ENCODE data around the gene KMT2C.

DNA sequence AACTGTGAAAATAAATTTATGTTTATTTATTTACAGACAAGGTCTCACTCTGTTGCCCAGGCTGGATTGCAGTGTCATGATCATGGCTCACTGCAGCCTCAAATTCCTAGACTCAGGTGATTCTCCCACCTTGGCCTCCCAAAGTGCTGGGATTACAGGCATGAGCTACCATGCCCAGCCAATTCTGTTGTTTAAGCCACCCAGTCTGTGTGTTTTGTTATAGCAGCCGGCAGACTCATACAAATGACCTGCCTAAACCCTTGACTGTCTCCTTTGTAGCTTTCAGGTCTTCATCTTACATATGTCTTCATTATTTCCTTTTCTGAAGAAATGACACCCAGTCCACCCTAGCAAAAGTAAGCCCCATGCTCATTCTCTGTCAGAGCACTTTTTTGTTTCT, 43.8 kb upstream of the KMT2C start:
- TF ChIP-seq, protein P1, sequence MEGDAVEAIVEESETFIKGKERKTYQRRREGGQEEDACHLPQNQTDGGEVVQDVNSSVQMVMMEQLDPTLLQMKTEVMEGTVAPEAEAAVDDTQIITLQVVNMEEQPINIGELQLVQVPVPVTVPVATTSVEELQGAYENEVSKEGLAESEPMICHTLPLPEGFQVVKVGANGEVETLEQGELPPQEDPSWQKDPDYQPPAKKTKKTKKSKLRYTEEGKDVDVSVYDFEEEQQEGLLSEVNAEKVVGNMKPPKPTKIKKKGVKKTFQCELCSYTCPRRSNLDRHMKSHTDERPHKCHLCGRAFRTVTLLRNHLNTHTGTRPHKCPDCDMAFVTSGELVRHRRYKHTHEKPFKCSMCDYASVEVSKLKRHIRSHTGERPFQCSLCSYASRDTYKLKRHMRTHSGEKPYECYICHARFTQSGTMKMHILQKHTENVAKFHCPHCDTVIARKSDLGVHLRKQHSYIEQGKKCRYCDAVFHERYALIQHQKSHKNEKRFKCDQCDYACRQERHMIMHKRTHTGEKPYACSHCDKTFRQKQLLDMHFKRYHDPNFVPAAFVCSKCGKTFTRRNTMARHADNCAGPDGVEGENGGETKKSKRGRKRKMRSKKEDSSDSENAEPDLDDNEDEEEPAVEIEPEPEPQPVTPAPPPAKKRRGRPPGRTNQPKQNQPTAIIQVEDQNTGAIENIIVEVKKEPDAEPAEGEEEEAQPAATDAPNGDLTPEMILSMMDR (IDR thresholded peaks at IDR 0.05; ENCODE audit: poor library complexity), result no peak
- TF ChIP-seq EZH2 (IDR thresholded peaks at IDR 0.05; ENCODE audit: borderline replicate concordance) (no peak), EZH2phosphoT487 (IDR thresholded peaks at IDR 0.05; ENCODE audit: low read depth, severe bottlenecking, unreplicated experiment) (no peak)
